Left renal cortex interstitium (tissue), 4 donors: ENCODE results near the gene SPHK2. TPM values are rescaled to one million over a fixed set of nuclear protein-coding genes. Genes with fewer than 3 reads are reported as not detected.
"Not testable (repeated sequence)": the region's sequence is repeated elsewhere in the genome, so short reads cannot be mapped to it uniquely, and the experiment has no call there.

Experiments used
- DNase-seq, 4 donors: peaks; one replicate each; pipeline ENCODE4 v3.0.0-alpha.2; 2013; ENCODE audit warnings: low read depth in 4 of 4, low spot score in 2 of 4, missing footprints in 1 of 4
- polyA plus RNA-seq, 4 donors: library from polyadenylated mRNA; unstranded; fragments of 120-200 nt; gene quantifications; one replicate each; pipeline ENCODE4 v1.2.1, GENCODE V29; 2013; ENCODE audit not compliant: insufficient read length in 4 of 4

Gene SPHK2
- polyA plus RNA-seq, 4 donors: 17.1 to 40.1 (median 29.5) TPM

DNA sequence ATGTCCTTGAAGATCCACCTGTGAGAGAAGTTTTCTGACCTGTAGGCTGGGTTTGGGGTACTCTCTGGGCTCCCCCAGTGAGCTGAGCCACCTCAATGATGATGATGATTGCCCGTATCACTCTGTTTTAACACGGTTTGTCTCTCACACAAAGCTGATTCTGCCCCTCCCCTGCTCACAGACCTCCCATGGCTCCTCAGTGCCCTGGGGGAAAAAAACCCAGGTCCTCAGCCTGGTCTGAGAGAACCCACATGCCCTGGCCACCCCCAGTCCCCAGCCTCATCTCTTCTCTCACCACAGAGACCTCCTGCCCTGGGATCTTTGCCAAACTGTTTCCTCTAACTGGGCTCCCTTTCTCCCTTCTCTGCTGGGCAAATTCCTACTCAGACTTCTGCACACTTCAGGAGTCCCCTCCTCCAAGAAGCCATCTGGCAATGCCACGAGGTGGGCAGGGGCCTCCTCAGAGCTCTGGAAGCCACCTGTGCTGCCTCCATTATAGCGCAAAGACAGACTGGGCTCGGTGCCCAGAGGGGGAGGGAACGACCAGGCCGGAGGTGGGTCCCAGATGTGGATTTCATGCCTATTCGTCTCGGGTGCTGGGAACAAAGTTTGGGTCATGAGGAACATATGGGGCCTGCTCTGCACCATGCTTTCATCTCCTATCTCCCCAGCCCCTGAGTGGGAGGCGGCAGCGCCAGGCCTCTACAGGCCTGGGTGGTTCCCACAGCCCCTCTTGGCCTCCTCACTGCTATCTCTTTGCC, 35.2 kb downstream of the SPHK2 start:
- no peak for DNase-seq

DNA sequence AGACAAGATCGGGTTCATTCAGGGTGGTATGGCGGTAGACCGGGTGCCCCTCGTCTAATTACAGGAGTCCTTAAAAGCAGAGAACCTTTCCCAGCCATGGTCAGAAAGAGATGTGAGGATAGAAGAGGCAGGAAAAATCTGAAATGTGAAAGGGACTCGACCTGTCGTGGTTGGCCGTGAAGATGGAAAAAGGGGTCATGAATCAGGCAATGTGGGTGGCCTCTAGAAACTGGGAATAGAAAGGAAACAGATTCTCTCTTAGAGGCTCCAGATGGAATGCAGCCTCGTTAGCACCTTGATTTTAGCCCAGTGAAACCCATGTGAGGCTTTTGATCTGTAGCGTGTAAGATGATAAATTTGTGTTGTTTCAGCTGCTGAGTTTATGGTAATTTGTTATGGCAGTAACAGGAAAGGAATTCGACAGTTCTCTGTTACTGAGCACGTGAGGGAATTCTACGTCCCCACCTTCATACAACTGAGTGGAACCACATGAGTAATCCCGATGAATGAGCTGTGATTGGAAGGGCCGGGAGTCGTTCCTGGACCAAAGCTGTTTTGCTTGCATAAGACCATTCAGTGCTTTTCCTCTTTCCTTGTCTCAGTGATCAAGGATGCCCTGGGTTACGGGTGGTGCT, 37.7 kb downstream of the SPHK2 start:
- peak in 1 of 4 donors; percentile 55 for DNase-seq

DNA sequence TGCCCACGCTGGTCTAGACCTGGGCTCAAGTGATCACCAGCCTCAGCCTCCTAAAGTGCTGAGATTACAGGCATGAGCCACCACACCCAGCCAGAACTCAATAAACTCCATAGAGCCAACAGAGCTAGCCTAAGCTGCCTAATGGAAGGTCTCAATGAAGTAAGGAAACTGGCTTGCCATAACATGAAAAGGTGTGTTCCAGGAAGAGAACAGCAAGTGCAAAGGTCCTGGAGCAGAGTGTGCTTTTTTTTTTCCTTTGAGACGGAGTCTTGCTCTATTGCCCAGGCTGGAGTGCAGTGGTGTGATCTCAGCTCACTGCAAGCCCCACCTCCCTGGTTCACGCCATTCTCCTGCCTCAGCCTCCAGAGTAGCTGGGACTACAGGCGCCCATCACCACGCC, 38.5 kb downstream of the SPHK2 start:
- DNase-seq: not testable (repeated sequence)

DNA sequence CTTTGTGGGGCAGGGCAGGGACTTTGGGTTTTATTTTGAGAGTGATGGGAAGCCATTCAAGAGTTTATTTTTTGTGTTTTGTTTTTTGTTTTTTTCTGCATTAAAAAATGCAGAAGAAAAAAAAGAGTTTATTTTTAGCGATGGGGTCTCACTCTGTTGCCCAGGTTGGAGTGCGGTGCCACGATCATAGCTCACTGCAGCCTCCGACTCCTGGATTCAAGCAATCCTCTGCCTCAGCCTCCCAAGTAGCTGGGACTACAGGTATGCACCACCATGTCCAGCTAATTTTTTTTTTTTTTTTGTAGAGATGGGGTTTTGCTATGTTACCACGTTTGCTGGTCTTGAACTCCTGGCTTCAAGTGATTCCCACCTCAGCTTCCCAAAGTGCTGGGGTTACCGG, 39.2 kb downstream of the SPHK2 start:
- DNase-seq: no peak

DNA sequence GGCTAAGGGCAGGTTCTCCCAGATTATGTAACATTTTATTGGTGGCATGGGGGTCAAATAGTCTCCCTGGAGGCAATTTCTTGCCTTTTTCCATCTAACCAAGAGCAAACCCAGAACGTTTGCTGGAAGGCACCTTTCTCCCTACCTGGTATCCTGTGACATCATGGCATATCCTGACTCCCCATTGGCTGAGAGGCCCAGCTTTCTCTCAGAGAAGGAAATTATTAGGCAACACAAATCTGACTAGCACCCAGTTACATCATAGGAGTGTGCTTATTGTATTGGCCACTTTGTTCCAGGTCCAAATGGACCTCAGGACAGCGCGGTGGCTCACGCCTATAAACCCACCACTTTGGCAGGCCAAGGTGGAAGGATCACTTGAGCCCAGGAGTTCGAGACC, 40.5 kb downstream of the SPHK2 start:
- DNase-seq: no peak

DNA sequence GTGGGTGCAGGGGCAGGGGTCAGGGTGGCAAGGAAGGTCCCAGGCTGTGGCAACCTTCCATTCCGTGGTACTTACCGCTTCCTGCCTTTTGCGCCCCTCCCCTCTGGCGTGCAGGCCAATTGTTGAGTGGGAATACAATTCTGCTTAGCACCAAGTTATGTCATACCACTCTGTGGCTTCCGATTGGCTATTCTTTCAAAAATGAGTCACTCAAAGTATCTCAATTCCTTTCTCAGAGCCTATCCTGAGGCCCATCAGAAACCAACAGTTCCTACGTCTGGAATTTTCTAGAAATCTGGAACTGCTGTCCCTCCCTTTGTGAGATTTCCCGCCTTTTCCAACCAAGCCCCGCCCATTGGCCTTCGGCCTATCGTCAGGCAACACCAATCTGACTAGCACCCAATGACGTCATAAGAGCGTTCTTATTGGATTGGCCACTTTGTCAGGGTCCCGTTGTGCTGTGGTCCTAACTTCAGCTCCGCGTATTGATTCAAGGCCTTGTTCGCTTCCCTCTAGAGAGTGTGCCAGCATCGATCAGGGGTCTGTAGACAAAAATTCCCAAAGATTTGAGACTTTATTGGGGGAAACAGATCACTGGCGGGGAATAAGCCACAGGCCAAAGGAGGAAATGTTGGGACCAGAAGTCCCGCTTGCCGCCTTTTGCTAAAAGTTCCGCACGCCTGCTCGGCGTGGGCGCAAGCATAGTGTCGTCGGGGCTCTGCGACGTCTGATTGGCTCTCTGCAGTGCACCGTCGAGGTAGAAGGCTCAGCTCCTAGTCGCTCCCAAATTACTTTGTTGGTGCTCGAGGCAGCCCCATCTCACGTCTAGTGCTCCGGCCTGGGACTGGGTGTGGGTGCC, 41.8 kb downstream of the SPHK2 start:
- no peak for DNase-seq

DNA sequence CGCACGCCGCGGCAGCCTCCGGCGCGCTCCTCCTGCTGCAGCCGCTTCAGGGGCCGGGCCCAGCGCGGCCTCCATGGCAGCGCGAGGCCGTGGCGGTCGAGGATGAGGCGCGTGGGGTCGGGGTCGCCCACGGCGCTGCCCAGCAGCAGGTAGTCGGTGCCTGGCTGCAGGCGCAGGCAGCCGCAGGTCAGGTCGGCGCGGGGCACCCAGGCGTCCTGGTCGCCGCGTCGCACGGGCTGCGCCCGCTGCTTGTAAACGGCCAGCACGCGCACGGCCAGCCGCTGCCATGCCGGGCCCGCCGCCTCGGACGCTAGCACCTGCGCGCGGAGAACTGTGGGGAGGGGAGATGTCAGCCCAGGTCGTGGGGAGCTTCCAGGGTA, 42.4 kb downstream of the SPHK2 start:
- DNase-seq: no peak

DNA sequence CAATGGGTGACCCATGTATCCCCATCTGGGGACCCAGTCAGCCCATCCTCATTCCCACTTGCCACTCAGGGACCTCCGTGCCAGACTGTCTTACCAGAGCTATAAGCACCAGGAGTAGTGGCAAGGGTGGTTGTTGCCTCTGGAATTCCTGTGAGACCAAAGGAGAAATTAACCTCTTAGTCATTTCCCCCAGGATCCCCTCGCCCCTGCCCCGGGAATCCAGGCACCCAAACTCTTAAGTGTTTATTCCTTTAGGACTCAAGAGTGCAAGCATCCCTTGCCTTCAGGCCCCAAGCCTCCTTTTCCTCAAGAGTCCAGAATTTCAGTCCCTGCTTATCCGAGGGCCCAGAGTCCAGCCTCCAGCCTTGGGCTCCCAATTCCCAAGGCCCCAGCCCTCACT, 44.4 kb downstream of the SPHK2 start:
- DNase-seq: no peak

DNA sequence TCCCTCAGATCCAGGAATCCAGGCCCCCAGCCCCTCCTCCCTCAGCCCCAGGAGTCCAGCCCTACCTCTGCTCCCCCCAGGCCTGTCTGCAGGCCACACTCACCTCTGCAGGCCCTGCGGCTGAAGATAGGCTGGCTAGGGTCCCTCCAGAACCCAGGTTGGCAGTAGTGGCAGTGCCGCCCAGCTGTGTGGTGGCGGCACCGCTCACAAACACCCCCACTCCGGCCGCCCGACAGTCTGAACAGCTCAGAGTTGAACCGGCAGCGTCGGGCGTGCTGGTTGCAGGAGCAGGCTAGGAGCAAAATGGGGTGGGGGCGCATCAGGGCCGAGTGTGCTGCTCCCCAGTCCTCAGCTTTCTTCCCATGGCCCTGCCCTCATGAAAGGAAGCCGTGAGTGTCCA, 45.2 kb downstream of the SPHK2 start:
- no peak for DNase-seq

DNA sequence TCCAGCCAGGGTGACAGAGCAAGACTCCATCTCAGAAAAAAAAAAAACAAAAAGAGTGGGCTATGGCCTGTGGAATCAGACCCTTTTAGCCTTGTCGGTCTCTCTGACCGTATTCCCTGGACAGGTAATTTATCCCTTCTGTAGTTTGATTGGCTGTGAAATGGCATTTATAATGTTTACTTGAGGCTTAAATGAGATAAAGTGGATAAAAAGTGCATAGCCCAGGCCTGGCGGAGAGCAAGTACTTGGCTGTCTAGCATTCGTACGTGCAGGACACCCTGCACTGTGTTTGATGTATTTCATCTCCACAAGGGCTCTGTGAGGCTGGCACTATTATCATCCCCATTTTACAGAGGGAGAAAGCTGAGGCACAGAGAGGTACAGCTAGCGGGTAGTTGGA, 46.5 kb downstream of the SPHK2 start:
- DNase-seq: no peak

DNA sequence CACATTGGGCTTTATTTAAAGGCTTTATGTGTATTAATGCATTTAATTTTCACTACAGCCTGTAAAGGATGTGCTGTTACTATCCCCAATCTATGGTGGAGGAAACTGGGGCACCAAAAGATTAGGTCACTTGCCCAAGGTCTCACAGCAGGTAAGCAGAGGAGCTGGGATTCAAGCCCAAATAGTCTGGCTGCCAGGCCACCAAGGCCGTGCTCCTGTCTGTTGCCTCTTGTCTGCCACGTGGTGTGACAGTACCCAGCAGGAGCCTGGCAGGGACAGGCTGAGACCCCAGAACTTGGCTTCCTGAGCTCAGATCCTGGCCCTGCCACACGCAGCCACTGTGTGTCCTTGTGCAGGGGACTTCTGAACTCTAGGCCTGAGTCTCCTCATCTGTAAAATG, 49.0 kb downstream of the SPHK2 start:
- no peak for DNase-seq

DNA sequence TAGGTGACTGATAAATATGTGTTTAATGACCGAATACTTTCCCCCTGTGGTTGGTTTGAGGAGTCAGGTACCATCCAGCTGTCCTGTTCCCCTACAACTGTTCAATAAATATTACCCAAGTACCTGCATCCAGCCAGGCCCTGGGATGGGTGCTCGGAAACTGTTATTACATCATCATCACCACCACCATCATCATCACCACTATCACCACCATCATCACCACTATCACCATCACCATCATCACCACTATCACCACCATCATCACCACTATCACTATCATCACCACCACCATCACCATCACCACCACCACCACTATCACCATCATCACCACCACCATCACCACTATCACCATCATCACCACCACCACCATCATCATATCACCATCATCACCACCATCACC, 49.5 kb downstream of the SPHK2 start:
- no peak for DNase-seq

DNA sequence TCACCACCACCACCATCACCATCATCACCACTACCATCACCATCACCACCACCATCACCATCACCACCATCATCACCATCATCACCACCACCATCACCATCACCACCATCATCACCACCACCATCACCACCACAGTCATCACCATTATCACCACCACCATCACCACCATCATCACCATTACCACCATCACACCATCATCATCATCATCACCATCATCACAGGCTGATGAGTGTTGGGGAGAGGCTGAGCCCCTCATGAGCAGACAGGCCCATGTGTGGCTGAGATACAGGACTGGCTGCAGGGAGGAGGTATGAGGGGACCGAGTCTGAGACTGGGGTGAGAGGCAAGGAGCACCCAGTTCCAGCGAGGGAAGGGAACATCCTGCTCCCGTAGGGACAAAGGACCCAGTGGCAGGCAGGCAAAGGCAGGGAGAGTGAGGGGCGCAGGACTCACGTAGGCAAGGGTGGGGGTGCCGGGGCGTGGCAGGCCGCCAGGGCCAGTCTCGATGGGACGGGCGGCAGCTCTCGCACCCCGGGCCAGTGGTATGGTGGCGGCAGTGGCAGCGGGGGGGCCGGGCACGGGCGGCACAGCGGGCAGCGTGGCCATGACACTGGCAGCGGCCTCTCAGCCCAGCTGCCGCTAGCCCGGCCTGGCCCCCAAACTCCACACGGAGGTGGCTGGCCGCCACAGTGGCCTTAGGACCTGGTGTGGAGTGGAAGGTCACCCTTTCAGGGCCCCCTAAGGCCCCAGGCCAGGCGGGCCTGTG, 50.8 kb downstream of the SPHK2 start:
- DNase-seq: no peak

DNA sequence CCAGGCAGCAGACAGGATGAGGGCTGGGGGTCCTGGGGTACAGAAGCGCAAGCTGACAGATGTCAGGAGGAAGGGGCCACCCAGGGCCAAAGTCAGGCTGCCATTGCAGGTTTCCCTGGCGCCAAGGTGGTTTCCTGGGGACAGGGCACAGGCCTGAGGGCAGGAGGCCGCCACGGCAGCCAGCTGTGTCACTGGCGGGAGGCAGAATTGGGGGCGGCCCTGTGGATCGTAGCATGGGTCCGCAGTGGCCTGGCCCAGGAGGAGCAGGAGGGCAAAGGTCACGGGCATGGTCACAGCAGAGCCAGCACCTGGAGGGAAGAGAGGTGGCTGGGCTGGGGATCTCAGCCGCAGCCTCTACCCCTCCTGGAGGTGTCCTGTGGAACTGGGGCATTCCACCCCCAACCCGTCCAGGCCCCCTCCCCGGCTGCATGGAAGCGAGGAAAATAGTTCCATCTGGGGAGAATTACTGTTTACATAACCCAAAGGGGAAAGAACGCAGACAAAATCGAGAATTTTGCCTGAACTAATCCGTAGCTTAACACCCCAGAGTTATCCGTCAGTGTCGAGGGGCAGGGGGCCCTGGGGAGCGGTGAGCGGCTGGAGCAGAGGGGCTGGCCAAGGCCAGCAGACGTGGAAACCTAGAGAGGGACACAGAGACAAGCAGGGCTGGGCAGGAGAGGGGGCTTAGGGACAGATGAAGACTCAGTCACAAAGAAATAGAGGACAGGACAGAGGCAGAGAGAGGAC, 51.6 kb downstream of the SPHK2 start:
- no peak for DNase-seq

DNA sequence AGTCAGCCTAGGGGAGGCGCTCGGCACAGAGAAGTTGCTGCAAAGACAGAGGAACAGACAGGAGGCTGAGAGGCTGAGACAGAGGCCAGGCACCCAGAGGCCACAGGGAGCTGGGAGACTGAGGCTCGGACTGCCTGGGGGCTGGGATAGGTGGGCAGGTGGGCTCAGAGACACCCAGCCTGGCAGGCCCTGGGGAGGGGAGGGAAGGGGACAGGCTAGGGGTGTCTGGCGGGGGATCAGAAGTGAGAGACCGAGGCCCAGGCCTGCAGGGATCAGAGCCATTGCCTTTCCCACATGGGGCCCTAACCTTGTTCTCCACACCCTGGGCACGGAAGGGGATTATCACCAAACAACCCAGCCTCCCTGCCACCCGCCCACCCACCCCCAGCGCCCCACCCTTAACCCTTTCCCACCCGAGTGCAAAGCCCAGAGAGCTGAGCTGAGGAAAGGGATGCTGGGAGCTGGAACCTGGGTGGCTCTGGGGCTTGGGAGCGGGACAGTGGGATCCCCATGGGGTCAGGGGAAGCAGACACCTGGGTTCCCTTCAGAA, 52.2 kb downstream of the SPHK2 start:
- no peak for DNase-seq

DNA sequence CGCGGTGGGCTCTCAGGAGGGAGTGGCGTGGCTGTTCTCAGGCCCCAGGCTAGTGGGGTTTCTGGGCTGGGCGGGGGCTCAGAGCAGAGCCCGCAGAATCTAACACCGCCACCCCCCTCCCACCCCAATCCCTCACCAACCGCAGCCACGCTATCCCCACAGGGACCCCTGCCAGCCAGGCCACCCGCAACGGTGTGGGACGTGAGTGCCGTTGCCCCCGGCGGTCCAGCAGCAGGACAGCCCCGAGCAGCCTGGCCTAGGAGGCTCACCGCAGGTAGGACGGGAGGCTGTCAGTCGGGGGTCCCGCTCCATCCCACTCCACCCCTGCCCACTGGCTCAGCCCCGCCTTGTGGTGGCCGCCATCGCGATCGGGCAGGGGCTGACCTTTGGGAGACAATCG, 53.7 kb downstream of the SPHK2 start, which contains the start of gene NTN5:
NTN5 (minus strand) TSS at position 24 of the 400 bp plus-strand sequence. CDS start 2,031 bp downstream, outside the sequence.
- no peak for DNase-seq

DNA sequence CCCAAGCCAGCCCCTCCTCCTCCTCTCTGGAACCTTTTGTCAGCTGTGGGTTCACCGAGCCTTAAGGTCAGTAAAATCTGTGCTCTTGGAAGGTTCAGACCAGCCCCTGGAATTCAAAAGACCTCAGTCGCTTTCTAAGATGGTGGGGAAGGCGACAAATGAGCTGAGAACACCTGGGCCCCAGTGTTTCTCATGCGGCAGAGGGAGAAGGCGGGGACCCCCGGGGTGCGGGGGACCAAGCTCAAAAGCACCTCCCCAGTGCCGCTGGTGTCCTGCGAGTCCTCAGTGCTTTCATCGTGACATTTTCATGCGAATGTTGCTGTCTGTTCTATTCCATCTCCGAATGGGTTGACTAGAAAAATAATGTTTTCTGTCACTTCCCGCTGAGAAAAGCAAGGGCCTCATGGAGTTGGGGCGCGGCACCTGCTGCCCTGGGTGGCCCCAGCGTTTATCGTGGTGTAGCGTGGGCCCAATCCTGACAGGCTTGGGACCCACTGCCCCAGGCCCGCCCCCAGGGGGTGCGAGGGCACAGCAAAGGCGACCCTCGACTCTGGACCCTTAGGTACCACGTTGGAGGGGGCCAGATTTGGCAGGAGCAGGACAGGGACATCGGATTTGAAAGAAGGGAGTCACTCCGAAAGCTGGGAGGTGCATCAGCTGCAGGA, 54.3 kb downstream of the SPHK2 start:
- no peak for DNase-seq

DNA sequence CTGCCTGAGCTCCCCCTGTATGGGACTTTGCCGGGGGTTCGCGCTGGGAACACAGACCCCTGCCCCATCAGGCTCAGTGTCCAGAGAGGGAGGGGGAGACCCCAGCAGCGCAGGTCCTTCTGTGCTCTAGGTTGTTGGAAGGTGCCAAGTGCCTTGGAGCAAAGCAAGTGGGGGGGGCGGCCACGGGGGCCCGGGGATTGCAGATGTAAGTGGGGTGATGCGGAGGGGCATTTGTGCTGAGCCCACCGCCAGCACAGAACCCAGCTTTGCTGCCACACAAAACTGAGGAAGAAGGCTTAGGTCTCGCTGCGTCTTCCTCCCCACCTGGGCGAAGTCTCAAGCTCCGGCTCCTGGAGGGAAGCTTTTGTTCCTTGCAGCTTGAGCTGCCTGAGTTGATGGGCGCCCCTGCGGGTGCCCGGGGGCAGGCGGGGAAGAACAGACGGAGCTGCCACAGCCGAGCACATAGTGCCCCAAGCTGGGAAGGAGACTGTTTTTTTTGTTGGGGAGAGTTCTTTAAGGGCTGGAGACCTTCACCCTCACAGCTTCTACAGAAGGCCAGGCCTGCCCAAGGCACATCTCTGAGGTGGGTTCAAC, 55.0 kb downstream of the SPHK2 start:
- DNase-seq: no peak
